HG03520 (cell line): ENCODE results near the gene LDB3.

Experiments used
- ATAC-seq: cut with Tn5 transposase; IDR thresholded peaks from one replicate; pipeline ENCODE4 v1.9.1; 2021; ENCODE audit warnings: mild to moderate bottlenecking, moderate library complexity; ENCODE audit not compliant: unreplicated experiment

LDB3 gene

DNA sequence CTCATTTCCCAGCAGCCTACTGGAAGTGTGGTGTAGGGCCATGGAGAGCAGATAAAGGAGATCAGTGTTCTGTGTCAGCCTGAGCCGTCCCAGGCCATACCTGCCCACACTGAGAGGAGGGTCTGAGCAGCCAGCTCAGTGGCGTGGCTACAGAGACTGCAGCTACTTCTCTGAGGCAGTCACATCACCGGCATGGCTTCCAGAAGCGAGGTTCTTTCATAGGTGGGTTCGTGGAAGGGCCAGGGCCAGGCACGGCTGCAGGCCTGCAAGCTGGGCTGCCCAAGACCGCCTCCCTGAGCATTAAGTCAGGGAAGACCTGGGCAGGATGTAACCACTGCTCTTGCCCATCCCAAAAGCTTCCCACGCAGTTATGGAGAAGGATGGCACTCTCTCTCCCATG is 34.9 kb downstream of the LDB3 start:
- ATAC-seq: no peak

DNA sequence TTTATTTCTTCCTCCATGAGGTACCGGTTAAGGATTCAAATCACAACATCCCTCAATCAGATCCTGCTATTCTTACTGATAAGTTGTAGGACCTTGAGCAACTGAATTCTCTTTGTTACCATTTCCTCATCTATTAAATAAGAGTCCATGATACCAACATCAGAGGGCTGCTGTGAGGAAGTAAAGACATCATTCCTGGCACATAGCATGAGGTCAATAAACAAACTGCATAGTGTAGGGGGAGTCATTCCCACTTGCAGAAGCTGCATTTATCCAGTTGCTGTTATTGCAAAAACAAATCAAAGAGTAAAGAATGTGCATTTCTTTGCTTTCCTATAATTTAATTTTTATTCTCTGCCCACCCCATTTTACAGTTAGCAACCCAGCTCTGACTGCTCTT is 36.8 kb downstream of the LDB3 start:
- ATAC-seq: no peak

GRCh38 chr10:86705905-86706304 is 37.6 kb downstream of the LDB3 start:
- no peak for ATAC-seq

GRCh38 chr10:86706401-86706841 is 38.1 kb downstream of the LDB3 start:
- ATAC-seq: no peak

GRCh38 chr10:86706977-86707376 is 38.7 kb downstream of the LDB3 start:
- ATAC-seq: no peak

- ATAC-seq: no peak
These were observed 39.2 kb downstream of the LDB3 start for GRCh38 chr10:86707505-86707904.

DNA sequence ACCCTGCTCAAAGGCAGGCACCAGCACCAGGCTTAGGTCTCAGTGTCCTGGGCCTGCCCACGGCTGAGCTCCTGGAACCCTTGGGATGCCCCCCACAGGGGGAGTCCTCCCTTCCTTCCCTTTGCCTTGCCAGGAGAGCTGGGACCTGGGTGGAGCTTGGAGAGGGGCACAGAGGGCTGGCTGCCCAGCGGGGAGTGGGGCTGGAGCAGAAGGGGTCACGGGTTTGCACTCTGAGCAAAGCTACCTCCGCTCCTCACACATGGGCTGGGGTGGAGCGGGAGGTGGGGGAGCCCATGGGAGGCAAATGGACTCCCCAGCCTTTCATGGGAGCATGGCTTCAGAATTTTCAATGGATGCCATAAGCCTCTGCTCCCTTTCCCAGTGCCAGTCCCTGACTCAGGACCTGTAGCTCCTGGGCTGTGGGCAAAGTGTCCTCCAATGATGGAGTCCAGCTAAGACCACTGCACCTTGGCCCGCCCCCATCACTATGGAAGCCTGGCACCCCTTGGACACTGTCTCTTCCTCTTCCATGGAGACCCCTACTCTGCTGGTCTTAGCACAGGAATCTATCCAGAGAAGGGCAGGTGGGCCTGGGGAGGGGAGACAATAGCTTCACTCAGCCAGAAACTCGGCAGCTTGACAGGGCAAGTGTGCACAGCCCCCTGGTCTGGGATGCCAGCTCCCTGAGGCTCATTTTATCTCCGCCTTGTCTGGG is 39.9 kb downstream of the LDB3 start:
- no peak for ATAC-seq

GRCh38 chr10:86708783-86709380 is 40.6 kb downstream of the LDB3 start:
- no peak for ATAC-seq

DNA sequence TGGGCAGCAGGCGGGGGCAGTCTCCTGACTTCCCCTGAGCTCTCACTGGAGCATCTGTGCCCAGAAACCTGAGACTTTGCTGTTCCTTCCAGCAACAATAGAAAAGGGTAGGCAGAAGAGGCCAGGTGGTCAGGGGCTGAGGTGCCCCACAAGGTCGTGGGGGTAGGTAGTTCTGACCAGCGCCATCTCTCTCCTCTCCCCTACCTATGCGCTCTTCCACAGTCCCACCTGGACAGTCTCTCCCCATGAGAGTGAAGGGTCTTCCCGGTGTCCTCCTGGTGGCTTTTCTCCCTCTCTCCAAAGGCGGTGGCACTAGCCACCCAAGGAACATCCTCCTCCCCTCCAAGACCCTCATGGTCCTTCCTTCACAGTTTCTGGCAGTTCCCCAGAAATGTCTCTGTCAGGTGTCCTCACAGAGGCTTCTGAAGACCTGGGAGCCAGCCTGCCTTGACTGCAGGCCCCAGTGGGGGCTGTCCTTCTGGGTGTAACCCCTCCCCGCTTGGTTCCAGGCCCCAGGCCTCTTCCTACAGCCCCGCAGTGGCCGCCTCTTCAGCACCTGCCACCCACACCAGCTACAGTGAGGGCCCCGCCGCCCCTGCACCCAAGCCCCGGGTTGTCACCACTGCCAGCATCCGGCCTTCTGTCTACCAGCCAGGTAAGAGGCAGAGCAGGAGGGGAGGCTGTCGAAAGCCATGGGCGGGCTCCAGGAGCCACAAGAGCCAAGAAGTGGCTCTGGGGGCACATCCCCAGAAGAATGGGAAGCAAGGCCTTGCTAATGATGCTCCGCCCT is 41.3 kb downstream of the LDB3 start:
- no peak for ATAC-seq

GRCh38 chr10:86710987-86711512 is 42.7 kb downstream of the LDB3 start:
- ATAC-seq: peak; percentile 78

- peak; percentile 27 for ATAC-seq
These were observed 43.4 kb downstream of the LDB3 start for GRCh38 chr10:86711513-86712316.

DNA sequence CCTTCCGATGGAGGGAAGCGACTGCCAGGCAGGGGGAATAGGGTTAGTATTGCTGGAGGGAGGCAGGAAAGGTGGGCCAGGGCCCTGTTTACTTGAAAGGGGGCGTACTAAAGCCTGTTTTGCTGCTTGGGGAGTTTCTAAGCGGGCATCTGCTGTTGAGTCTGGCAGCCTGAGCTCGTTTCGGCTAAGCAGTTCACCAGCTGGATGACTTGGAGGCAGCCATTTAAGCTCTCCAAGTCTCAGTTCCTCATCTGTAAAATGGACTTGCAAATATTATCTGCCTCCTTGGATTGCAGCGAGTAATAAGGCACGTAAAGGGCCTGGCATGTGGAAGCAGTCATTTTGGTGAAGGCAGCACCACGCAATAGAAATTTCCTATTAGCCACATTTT is 44.0 kb downstream of the LDB3 start:
- ATAC-seq: peak; percentile 30

- no peak for ATAC-seq
These were observed 47.0 kb downstream of the LDB3 start for GRCh38 chr10:86715156-86715795.

DNA sequence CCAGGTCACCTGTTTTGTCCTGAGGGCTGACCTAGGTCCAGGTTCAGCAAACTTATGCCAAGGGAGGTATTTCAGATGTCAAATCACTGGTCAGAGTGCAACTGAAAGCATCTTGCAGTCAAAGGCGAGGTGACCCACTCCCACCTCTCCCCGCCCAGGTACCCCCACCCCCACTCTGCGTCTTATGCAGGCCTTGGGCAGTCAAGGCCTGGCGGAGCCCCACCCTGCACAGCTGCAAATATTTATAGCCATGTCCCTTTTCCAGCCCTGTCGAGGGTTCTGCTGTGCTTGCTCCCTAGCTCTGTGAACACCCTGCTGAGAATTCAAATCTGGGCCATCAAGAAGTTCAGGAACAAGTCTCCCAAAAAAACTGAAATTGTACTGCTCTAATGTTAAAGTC is 47.5 kb downstream of the LDB3 start:
- ATAC-seq: no peak

DNA sequence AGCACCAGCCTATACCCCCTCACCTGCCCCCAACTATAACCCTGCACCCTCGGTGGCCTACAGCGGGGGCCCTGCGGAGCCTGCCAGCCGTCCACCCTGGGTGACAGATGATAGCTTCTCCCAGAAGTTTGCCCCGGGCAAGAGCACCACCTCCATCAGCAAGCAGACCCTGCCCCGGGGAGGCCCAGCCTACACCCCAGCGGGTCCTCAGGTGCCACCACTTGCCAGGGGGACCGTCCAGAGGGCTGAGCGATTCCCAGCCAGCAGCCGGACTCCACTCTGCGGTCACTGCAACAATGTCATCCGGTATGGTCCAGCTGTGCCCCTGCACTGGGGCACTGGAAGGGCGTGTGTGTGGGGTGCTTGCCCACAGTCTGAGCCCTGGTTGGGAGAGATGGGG is 48.2 kb downstream of the LDB3 start:
- ATAC-seq: no peak

- ATAC-seq: no peak
These were observed 50.2 kb downstream of the LDB3 start for GRCh38 chr10:86718556-86718955.

GRCh38 chr10:86721232-86721631 is 52.9 kb downstream of the LDB3 start:
- no peak for ATAC-seq

GRCh38 chr10:86723009-86723408 is 54.7 kb downstream of the LDB3 start:
- no peak for ATAC-seq

DNA sequence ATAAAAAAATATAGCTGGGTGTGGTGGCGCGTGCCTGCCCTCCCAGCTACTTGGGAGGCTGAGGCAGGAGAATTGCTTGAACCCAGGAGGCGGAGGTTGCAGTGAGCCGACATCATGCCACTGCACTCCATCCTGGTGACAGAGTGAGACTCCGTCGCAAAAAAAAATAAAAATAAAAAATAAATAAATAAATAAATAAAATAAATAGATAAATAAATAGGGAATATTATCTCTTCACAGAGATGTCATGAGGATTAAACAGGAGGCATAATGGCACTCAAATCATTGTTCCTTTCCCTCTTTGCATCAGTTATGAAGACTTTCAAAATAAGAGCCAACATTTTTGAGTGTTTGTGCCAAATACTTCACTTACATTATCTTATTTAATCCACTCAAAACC is 56.1 kb downstream of the LDB3 start:
- ATAC-seq: no peak

- ATAC-seq: no peak
These were observed 57.8 kb downstream of the LDB3 start for GRCh38 chr10:86725980-86726676.
